ENCODE measurements around the gene UXS1.
"Not testable (repeated sequence)": the region's sequence is repeated elsewhere in the genome, so short reads cannot be mapped to it uniquely, and the experiment has no call there.

- TF ChIP-seq, protein P1, sequence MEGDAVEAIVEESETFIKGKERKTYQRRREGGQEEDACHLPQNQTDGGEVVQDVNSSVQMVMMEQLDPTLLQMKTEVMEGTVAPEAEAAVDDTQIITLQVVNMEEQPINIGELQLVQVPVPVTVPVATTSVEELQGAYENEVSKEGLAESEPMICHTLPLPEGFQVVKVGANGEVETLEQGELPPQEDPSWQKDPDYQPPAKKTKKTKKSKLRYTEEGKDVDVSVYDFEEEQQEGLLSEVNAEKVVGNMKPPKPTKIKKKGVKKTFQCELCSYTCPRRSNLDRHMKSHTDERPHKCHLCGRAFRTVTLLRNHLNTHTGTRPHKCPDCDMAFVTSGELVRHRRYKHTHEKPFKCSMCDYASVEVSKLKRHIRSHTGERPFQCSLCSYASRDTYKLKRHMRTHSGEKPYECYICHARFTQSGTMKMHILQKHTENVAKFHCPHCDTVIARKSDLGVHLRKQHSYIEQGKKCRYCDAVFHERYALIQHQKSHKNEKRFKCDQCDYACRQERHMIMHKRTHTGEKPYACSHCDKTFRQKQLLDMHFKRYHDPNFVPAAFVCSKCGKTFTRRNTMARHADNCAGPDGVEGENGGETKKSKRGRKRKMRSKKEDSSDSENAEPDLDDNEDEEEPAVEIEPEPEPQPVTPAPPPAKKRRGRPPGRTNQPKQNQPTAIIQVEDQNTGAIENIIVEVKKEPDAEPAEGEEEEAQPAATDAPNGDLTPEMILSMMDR (IDR thresholded peaks at IDR 0.05; ENCODE audit: low read depth, low read length): not testable (repeated sequence)
- not testable (repeated sequence) for TF ChIP-seq EZH2phosphoT487 (IDR thresholded peaks at IDR 0.05; ENCODE audit: low read depth)
These were observed 28.0 kb upstream of the UXS1 start for GRCh38 chr2:106222057-106222456.
